Epithelial cell of esophagus (primary cell): ENCODE measurements around the gene TPST2.

Experiments
- DNase-seq: peaks from one replicate; pipeline ENCODE4 v3.0.0; 2010; ENCODE audit warnings: low read depth
- H3K4me3 ChIP-seq: 2 replicates; pipeline ENCODE4 v1.5.1; 2011; ENCODE audit warnings: mild to moderate bottlenecking, low read length, control low read depth
- CTCF ChIP-seq: IDR thresholded peaks from 2 replicates; pipeline ENCODE4 v1.5.1; 2011; ENCODE audit warnings: low read depth, mild to moderate bottlenecking, low read length, control low read depth, inconsistent platforms; ENCODE audit not compliant: insufficient read depth; ENCODE audit errors: missing control alignments

TPST2 gene

GRCh38 chr22:26552466-26552865 lies 37.5 kb downstream of the TPST2 start:
- TF ChIP-seq CTCF = no peak

GRCh38 chr22:26551568-26551967 lies 38.4 kb downstream of the TPST2 start:
- no peak for DNase-seq
- TF ChIP-seq CTCF = no peak
- no peak overlapping the region for H3K4me3 ChIP-seq

More at GRCh38 chr22:26552466-26552865, 37.5 kb downstream of the TPST2 start:
- no peak for DNase-seq
- H3K4me3 ChIP-seq = no peak overlapping the region

GRCh38 chr22:26550498-26551033 lies 39.4 kb downstream of the TPST2 start:
- no peak for DNase-seq
- TF ChIP-seq CTCF = no peak
- H3K4me3 ChIP-seq = no peak overlapping the region

GRCh38 chr22:26549902-26550497 lies 39.9 kb downstream of the TPST2 start:
- TF ChIP-seq CTCF = no peak
- no peak overlapping the region for H3K4me3 ChIP-seq
- DNase-seq = no peak

GRCh38 chr22:26548984-26549383 lies 40.9 kb downstream of the TPST2 start:
- peak; percentile 96 for DNase-seq
- no peak overlapping the region for H3K4me3 ChIP-seq
- no peak for TF ChIP-seq CTCF

GRCh38 chr22:26548303-26548702 lies 41.6 kb downstream of the TPST2 start:
- H3K4me3 ChIP-seq = no peak overlapping the region
- no peak for TF ChIP-seq CTCF
- DNase-seq = no peak

- DNase-seq = no peak
- no peak overlapping the region for H3K4me3 ChIP-seq
- no peak for TF ChIP-seq CTCF
These were observed 42.1 kb downstream of the TPST2 start for GRCh38 chr22:26547837-26548236.
